HG03575 (cell line): ENCODE measurements around the gene SLC25A26.
A peak's percentile ranks its signal among the peaks of the same experiment; 100 is the strongest.

ENCODE experiments used
- ATAC-seq: cut with Tn5 transposase; IDR thresholded peaks from one replicate; pipeline ENCODE4 v1.9.1; 2021; ENCODE audit not compliant: unreplicated experiment, insufficient number of reproducible peaks, low FRiP score; ENCODE audit errors: extremely low read depth

SLC25A26 gene

DNA sequence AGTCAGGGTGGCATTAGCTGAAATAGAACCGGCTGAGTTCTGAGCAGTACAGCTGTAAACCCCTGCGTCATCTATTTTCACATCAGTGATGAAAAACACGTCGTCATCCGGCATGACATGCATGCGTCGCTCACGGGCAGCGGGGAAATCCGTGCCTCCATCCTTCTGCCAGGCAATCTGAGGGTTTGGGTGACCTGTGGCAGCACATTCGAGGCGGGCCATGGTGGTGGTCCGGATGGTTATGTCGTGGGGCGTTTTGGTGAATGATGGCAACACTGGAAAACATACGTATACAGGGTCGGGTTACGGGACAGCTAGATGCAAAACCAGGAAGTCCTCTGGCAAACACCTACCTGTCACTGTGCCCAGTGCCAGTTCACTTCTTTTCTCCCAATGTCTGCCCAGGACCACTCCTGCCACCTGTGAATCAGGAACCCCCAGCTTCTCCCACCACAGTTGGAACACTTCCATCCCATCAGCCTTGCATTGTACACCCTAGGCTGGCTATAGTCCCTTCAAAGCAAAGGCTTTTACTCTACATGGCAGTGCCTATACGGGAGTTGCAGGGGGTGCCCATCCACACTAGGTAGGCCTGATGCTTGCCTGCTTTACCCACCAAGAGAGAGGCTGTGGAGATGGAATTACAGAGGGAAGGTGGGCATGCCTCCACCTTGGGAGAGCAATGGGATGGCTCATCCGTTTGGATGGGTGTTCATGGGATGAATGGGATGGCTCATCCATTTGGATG is 163.4 kb downstream of the SLC25A26 start:
- ATAC-seq: no peak

- ATAC-seq: no peak
Measured at GRCh38 chr3:66385066-66385465, 164.3 kb downstream of the SLC25A26 start.

GRCh38 chr3:66386011-66386924 is 165.5 kb downstream of the SLC25A26 start:
- ATAC-seq: peak; percentile 68

DNA sequence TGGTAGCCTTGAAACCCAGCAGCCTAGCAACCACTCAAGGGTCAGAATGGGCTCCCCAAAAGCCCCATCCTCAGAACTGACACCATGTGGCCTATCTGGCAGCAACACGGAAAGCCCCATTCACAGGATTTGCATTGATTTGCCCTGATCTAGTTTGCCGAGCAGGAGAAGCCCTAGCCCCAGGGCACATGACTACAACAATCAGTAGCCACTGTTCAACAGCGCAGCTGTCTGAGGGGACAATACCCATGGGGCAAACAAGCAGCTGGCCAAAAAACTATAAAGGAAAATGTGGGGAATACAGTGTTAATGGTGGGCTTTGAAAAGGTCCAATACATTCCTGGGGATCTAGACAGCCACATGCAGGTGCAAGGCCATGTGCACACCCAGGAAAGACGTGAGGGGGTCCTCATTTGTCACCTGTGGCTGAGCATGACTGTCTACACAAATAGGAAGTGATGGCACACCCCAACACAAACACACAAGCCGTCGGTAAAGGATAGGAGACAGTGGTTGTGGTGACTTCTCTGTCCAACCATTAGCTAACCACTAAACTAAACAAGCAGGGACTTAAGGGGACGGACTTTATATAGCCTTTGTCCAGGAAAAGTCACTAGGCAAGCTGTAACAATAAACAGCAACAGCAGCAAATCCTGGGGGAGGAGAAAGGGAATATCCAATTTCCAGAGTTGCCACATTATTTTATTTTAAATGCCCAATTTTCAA is 166.3 kb downstream of the SLC25A26 start:
- ATAC-seq: peak; percentile 32

GRCh38 chr3:66390013-66390412 is 169.2 kb downstream of the SLC25A26 start:
- ATAC-seq: no peak

- ATAC-seq: no peak
Measured at GRCh38 chr3:66392512-66392911, 171.7 kb downstream of the SLC25A26 start.

- ATAC-seq: no peak
Measured at GRCh38 chr3:66392966-66393332, 172.1 kb downstream of the SLC25A26 start.

DNA sequence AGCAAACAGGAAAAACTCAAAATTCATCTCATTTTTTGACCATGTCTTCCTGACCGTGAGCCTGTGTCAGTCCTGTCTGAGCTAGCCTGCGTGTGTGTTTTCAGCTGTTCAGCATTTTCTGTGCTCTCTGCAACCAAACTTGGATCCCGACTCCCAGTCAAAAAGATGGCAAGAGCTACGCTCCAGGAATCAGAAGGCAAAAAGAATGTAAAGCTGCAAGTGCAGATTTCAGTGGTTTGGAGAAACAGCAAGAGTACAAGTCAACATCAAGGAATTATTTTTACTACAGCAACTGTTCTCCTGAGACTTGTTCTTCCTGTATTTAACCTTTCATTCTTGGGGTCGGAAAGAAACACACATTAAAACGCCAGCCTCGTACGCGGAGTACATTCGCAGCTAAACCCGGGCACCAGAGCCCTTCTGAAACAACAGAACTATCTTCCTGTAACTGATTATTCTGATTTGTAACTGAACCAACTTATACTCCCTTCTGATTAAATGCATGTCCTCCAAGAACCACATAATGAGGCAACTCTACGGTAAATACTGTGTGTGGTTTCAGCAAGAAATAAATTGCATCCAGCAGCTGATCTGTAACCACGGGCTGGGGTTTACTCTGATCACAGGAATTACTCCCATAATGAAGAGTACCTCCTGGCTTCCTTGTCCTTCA is 172.7 kb downstream of the SLC25A26 start:
- ATAC-seq: no peak

DNA sequence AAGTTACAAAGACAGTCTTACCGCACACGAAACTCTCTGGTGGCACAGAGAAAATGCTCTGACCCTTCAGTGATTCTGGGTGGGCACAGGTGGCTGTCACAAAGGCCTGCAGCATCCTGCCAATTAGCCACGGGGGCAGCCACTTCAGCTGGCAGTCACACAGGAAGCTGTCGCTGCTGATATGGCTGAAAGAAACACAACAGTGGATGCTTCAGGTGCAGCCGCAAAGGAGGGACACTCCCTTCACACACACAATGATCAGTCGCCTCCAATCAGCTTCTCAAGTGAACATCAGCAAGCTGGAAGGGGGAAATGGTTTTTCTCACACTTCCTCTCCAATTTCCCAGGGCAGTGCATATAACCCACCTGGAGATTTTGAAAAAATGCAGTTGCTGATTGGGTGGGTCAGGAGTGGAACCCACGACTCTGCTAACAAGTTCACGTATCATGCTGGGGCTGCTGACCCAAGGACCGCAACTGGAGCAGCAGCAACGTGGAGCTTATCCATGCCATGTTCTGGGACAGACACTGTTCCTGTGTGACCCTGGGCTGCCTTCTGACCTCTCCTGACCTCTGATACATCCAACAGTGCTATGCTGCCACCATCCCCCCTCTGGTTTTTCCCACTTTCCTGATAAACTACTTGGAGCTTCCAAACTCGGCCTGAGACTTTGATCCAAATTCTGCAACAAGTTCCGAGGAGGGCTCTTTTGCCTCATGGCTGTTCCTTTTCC is 173.4 kb downstream of the SLC25A26 start:
- ATAC-seq: peak; percentile 83

DNA sequence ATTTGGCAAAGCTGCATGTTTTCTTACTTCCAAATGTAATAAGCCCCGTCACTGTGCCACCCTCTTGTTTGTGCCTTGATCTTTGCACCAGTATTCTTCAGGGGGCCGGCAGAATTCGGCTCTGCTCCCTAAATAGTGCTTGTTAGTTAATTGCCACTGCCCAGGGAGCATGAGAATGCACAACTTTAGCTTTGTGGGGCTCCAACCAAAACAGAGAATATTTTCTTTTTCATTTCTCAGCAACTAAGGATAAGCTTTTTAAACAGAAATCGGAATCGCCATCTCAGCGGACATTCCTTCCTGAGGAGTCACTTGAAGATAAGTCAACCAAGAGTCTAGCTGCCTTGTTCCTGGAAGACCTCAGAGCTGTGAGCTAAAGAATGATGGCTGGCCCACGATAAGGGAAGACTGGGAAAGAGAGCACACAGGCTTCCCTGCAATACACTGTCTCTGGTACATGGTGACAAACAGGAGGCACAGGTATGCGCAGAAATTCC is 174.0 kb downstream of the SLC25A26 start:
- ATAC-seq: no peak

GRCh38 chr3:66395635-66396034 is 174.8 kb downstream of the SLC25A26 start:
- no peak for ATAC-seq

DNA sequence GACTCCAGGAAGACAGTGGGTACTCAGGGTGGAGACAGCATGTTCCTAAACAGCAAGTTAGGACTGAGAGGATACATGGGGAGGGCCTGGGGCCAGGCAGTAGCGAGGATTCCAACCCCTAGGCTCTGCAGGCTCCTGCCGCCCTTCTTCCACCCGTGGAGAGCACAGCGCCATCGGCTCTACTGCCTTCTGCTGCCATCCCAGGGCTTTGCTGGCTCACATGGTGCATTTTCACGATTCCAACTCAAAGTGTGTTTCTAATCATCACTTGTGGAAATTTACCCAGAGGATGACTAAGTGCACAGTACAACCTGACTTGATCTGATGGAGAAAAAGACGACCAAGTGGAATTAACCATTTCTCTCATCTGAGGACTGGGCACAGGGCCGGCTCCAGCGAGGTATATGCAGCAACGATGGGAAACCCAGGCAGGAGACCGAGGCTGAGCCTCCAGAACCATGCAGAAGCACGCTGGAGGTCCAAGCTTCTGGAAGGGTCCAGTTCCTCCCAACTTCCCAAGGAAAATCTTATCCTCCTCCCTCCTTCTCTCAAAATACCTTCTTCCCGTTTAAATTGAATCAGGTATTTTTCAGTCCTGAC is 175.5 kb downstream of the SLC25A26 start:
- ATAC-seq: no peak

DNA sequence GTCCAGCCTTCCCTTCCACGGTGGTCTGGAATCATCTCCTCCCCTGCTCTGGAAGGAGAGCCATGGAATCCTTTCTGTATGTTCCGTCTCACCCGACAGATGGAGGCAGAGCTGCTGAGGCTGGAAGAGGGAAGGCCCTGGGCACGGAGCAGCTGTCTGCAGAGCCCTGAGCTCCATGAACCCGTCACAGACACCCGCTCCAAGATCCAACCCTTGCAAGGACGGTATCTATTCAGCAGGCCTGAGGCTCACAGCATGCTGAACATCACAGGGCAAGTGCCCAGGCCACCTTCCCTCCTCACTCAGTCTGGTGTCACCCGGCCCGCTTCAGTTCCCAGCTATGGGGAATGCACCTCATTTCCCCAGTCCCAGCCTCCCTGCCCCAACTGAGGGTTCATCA is 176.1 kb downstream of the SLC25A26 start:
- no peak for ATAC-seq

- no peak for ATAC-seq
Measured at GRCh38 chr3:66397745-66398144, 176.9 kb downstream of the SLC25A26 start.

DNA sequence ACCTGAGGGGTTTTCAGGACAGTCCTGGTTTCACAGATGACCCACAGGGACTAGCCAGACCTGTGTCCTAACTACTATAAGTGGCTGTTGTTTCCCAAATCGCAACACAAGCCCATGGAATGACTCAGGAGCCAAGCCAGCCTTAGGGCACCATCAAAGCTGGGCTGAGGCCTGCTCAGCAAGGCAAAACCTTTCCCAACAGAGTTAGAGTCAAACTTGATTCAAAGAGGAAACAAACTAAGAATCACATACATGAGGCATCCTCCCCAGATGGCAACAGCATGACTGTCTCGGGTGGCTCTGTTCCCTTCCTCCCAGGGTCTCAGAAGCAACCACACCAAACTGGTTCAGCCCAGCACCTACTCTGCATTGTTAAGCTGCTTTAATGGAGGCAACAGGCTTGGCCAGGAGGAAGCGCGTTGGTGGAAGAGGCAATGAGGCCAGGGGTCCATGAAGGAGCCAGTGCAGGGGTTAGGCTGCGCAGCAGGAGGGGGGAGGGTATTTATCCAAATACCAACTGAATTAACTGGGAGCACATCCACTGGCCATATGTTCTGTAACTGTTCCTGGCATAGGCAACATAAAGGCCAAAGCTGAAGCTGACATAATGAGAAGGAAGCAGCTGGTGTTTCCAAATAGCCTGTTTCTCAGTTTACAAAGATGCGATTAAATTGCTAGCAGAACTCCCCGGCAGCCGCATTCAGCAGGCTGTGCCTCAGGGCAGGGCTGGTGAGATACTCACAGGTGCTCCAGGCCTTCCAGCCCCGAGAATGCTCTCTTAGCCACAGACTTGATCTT is 177.6 kb downstream of the SLC25A26 start:
- no peak for ATAC-seq

DNA sequence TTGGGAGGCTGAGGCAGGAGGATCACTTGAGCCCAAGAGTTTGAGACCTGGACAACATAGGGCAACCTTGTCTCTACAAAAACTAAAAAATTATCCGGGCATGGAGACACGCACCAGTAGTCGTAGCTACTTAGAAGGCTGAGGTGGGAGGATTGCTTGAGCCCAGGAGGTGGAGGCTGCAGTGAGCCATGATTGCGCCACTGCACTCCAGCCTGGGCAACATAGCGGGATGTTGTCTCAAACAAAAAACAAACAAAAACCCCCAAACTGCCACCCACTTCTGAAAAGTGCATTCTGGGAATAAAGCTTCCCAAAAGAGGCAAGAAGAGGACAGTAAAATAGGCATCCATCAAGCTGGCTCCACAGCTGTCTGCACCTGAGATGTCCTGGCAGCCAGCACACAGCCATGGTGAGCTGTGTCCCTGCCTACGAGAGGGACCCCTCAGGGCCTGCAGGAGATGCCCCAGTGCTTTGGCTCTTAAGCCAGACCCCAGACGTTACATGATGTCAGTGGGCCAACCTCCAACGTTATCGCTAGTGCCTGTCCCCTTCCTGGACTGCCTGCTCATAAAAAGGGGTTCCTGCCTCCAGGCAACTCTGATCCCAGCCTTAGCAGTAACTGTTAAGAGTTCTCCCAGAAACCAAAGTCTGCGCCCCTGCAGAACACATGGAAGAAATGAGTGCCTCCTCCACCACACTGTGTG is 178.9 kb downstream of the SLC25A26 start:
- no peak for ATAC-seq
